NCI-H446 treated with DMSO at 0.1 percent for 48 hours (cell line): Measurements from ENCODE around the gene NELL2.
A peak's percentile ranks its signal among the peaks of the same experiment; 100 is the strongest.
"Not testable (repeated sequence)": the region's sequence is repeated elsewhere in the genome, so short reads cannot be mapped to it uniquely, and the experiment has no call there.

Experiments
- DNase-seq: peaks from one replicate; lab custom pipeline; 2025; lab: John Stamatoyannopoulos, UW

NELL2 gene

GRCh38 chr12:44875954-44876543, at the start of gene NELL2:
NELL2 (minus strand) TSS chr12:44876315; CDS start chr12:44875869, 446 bp downstream.
- DNase-seq: peak; percentile 75

- DNase-seq: no peak
Observed at GRCh38 chr12:44921736-44922135, 45.6 kb upstream of the NELL2 start.

GRCh38 chr12:44917141-44917540, 41.0 kb upstream of the NELL2 start:
- no peak for DNase-seq

- DNase-seq: no peak
Observed at GRCh38 chr12:44915958-44916357, 39.8 kb upstream of the NELL2 start.

- no peak for DNase-seq
Observed at GRCh38 chr12:44904321-44904720, 28.2 kb upstream of the NELL2 start.

- DNase-seq: not testable (repeated sequence)
Observed at GRCh38 chr12:44898108-44898507, 22.0 kb upstream of the NELL2 start.

- DNase-seq: no peak
Observed at GRCh38 chr12:44889926-44890325, 13.8 kb upstream of the NELL2 start.

GRCh38 chr12:44889162-44889561, 13.0 kb upstream of the NELL2 start:
- DNase-seq: no peak

- no peak for DNase-seq
Observed at GRCh38 chr12:44885902-44886301, 9.8 kb upstream of the NELL2 start.

- DNase-seq: no peak
Observed at GRCh38 chr12:44881197-44881596, 5.1 kb upstream of the NELL2 start.

- DNase-seq: peak; percentile 62
Observed at GRCh38 chr12:44876544-44877410, 662 bp upstream of the NELL2 start.

- DNase-seq: no peak
Observed at GRCh38 chr12:44875417-44875953, 630 bp downstream of the NELL2 start.

GRCh38 chr12:44874981-44875416, 1.1 kb downstream of the NELL2 start:
- DNase-seq: peak; percentile 7

- DNase-seq: no peak
Observed at GRCh38 chr12:44873898-44874297, 2.2 kb downstream of the NELL2 start.

GRCh38 chr12:44869503-44869902, 6.6 kb downstream of the NELL2 start:
- DNase-seq: no peak

- no peak for DNase-seq
Observed at GRCh38 chr12:44863867-44864266, 12.2 kb downstream of the NELL2 start.

GRCh38 chr12:44859998-44860689, 16.0 kb downstream of the NELL2 start:
- DNase-seq: no peak

GRCh38 chr12:44858226-44858855, 17.8 kb downstream of the NELL2 start:
- DNase-seq: no peak

GRCh38 chr12:44852483-44852882, 23.6 kb downstream of the NELL2 start:
- DNase-seq: no peak

GRCh38 chr12:44851586-44851985, 24.5 kb downstream of the NELL2 start:
- DNase-seq: peak; percentile 79

GRCh38 chr12:44848703-44849085, 27.4 kb downstream of the NELL2 start:
- DNase-seq: no peak
